GM12872 (cell line): ENCODE measurements around the gene CYYR1.

ENCODE experiments used
- TF ChIP-seq, protein P1 (sequence below): IDR thresholded peaks from 3 replicates; pipeline ENCODE4 v1.5.1; 2011; ENCODE audit warnings: low read depth, mild to moderate bottlenecking, low read length, moderate library complexity; ENCODE audit not compliant: insufficient read depth

Gene CYYR1

DNA sequence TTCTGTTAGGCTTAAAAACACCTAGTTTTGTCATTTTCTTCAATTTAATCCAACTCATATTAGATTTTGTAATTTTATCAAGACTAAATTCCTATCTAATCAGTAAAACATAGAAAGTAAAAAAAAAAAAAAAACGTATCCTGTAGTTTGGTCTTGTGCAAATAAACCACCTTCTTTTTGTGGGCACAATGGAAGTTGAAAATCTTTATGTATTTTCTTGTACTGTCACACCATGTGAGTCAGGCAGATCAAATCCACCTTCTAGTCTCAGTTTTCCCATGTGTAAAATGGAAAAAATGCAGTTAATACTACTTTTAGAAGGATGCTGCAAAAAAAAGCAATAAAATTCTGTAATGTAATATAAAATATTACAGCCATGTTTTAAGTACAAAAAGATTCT, 129.8 kb downstream of the CYYR1 start:
- TF ChIP-seq, protein P1, sequence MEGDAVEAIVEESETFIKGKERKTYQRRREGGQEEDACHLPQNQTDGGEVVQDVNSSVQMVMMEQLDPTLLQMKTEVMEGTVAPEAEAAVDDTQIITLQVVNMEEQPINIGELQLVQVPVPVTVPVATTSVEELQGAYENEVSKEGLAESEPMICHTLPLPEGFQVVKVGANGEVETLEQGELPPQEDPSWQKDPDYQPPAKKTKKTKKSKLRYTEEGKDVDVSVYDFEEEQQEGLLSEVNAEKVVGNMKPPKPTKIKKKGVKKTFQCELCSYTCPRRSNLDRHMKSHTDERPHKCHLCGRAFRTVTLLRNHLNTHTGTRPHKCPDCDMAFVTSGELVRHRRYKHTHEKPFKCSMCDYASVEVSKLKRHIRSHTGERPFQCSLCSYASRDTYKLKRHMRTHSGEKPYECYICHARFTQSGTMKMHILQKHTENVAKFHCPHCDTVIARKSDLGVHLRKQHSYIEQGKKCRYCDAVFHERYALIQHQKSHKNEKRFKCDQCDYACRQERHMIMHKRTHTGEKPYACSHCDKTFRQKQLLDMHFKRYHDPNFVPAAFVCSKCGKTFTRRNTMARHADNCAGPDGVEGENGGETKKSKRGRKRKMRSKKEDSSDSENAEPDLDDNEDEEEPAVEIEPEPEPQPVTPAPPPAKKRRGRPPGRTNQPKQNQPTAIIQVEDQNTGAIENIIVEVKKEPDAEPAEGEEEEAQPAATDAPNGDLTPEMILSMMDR = no peak

DNA sequence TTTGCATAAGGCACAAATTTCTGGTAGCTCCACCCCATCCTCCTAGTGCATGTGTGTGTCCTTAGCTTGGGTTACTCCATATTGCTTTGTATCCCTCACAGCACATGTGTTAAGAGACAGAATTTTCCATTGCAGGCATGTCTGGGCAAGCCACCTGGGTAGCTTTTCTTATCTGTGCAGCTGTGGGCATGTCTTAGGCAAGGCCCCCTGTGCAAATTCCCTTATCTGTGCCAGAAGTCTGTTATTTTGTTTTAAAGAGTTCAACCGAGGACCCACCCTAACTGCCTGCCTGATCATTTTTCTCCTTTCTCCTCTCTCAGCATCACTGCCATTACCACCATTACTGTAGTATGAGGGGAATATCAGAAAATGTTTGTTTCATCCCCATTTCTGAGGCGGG, 131.9 kb downstream of the CYYR1 start:
- TF ChIP-seq, protein P1 = no peak

DNA sequence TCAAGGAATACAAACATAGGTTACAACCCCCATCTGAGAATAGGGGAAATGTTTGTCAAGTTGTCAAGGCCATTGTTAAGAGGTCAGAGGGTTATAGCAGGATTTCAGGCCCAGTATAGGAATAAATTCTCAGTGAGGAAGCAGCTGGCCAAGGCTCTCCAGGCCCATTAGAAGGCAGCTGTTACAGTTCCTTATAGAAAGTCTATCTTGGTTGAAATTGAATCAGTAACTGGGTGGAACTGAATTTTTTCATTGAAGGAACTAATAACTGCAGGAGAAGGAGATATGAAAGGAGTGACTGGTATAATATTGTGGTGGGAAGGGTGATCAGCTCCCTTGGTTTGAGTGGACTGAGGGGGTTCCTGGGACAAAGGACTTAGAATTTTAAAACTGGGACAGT, 134.1 kb downstream of the CYYR1 start:
- TF ChIP-seq, protein P1 = no peak

DNA sequence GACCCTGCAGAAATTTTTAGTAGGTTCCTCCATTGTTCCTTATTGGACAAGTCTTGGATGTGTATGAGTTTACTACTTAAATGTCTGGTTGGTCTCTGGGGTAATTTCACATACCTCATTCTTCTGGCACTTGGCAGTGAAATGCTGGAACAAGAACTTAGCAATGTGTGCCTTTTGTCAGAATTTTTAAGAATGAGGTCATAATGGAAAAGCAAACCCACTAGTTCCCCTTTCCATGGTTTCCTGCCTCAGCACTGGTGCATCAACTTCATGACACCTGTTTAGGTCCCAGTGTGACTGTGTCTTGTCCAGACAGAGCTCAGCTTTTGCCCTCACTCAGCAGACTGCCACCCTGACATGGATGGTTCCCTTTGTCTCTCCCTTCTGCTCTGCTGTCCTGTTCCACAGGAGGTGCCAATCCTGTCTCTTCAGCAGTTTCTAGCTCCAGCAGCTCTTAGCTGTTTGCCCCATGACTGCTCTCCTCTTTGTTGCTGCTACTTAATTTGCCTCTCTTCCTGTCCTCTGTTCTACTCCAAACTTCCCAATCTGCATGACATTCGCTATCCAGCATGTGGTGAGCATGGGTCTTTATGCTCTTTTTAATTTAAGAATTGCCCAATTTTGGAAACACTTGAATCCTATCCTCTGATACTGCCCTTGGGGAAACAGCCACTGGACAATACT, 135.6 kb downstream of the CYYR1 start:
- TF ChIP-seq, protein P1 = no peak

DNA sequence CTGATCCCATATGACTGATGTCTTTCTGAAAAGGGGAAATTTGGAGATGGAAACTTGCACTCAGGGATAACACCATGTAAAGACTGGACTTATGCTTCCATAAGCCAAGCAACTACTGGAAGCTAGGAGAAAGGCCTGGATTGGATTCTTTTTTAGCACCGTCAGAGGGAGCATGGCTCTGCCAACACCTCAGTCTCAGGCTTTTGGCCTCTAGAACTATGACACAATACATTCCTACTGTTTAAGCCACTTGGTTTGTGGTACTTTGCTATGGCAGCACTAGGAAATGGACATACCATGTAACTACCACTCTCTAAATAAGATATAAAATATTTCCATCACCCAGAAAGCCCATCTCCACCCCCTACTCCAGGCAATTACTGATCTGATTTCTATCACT, 139.7 kb downstream of the CYYR1 start:
- TF ChIP-seq, protein P1 = no peak

DNA sequence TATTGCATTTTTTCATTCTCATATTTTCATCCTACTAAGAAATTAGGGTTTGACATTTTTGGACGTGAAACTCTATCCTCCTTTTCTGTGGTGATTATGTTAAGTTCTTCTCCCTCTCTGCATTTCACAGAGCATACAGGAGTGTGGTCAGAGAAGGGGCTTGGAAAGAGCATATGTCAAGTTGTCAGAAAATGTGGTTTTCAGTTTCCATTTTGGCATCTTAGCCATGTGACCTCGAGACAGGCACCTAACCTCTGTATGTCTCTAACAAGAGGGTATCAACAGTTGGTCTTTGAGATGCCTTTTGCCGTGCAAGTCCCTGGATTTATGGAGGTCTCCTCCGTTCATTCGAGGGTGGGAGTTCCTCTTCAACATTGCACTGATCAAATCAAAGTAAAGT, 140.7 kb downstream of the CYYR1 start:
- TF ChIP-seq, protein P1 = no peak

DNA sequence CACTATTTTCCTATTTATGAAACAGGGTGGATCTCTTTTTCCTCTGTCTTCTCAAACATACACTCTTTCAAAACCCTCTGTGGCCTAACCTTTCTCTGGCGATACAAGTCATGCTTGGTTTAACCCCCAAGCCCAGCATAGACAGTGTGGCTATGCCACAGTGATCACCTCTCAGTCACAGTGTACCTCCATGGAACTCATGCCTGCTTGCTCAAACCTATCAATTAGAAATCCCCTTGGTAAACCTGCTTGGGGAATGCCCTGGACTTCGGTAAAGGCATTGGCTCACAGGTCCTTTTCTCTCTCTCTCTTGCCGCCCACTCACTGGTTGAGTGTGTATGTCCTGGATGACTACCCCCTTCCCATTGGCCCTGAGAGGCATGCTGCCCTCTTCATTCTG, 147.5 kb downstream of the CYYR1 start:
- TF ChIP-seq, protein P1 = no peak
